ENCODE results near the gene SSH2.

Gene SSH2

GRCh38 chr17:29771546-29771945, 158.5 kb downstream of the SSH2 start:
- no peak for DNase-seq

- no peak for DNase-seq
These were observed 160.8 kb downstream of the SSH2 start for GRCh38 chr17:29769225-29769624.

- no peak for DNase-seq
These were observed 163.2 kb downstream of the SSH2 start for GRCh38 chr17:29766796-29767327.

- no peak for DNase-seq
These were observed 165.3 kb downstream of the SSH2 start for GRCh38 chr17:29764748-29765147.

- DNase-seq: no peak
These were observed 165.8 kb downstream of the SSH2 start for GRCh38 chr17:29764217-29764616.

GRCh38 chr17:29763273-29763672, 166.8 kb downstream of the SSH2 start:
- DNase-seq: no peak

- peak; percentile 94 for DNase-seq
These were observed 168.8 kb downstream of the SSH2 start for GRCh38 chr17:29761040-29761761.

GRCh38 chr17:29760279-29761039, 169.6 kb downstream of the SSH2 start:
- DNase-seq: peak; percentile 79

- no peak for DNase-seq
These were observed 171.8 kb downstream of the SSH2 start for GRCh38 chr17:29758255-29758654.

- DNase-seq: no peak
These were observed 172.2 kb downstream of the SSH2 start for GRCh38 chr17:29757788-29758187.

- peak; percentile 14 for DNase-seq
These were observed 176.1 kb downstream of the SSH2 start for GRCh38 chr17:29753845-29754439.

- DNase-seq: no peak
These were observed 180.8 kb downstream of the SSH2 start for GRCh38 chr17:29749045-29749825.

- DNase-seq: no peak
These were observed 181.6 kb downstream of the SSH2 start for GRCh38 chr17:29748400-29748799.

- no peak for DNase-seq
These were observed 182.4 kb downstream of the SSH2 start for GRCh38 chr17:29747660-29748059.

- no peak for DNase-seq
These were observed 183.4 kb downstream of the SSH2 start for GRCh38 chr17:29746669-29747068.

GRCh38 chr17:29744121-29744520, 185.9 kb downstream of the SSH2 start:
- no peak for DNase-seq

- DNase-seq: no peak
These were observed 187.9 kb downstream of the SSH2 start for GRCh38 chr17:29742210-29742513.

- no peak for DNase-seq
These were observed 190.0 kb downstream of the SSH2 start for GRCh38 chr17:29740017-29740416.

- no peak for DNase-seq
These were observed 195.4 kb downstream of the SSH2 start for GRCh38 chr17:29734640-29735039.

GRCh38 chr17:29733166-29733565, 196.9 kb downstream of the SSH2 start:
- no peak for DNase-seq

GRCh38 chr17:29732613-29733012, 197.4 kb downstream of the SSH2 start:
- DNase-seq: no peak

GRCh38 chr17:29732209-29732608, 197.8 kb downstream of the SSH2 start:
- no peak for DNase-seq

GRCh38 chr17:29731589-29731929, 198.5 kb downstream of the SSH2 start:
- no peak for DNase-seq
